OCI-LY7 (cell line): ENCODE measurements around the gene MRPL55. TPM values are rescaled to one million over a fixed set of nuclear protein-coding genes. Genes with fewer than 3 reads are reported as not detected.

Experiments
- BruUV-seq: library from RNA; stranded (reverse); fragments of 400-500 nt; replicated peaks from 2 replicates; lab custom pipeline; 2021; lab: Mats Ljungman, UMichigan
- CTCF ChIA-PET: fragments of 300-600 bp; sonication (Branson Sonifier 250); formaldehyde crosslinking; loops from one replicate; lab custom pipeline; 2022; ENCODE audit warnings: antibody characterized with exemption; ENCODE audit not compliant: unreplicated experiment; lab: Charles Lee
- POLR2A ChIA-PET: fragments of 300-600 bp; sonication (Branson Sonifier 250); formaldehyde crosslinking; loops from one replicate; lab custom pipeline; 2022; ENCODE audit warnings: antibody characterized with exemption; lab: Charles Lee
- DNase-seq: peaks from one replicate; pipeline ENCODE4 v3.0.0-alpha.2; 2015; ENCODE audit warnings: low spot score
- H2AFZ ChIP-seq: fragments of 200-600 bp; sonication (generic), shearing (Covaris generic); 2 replicates; pipeline ENCODE4 v1.6.1; 2014; ENCODE audit warnings: mild to moderate bottlenecking, antibody characterized with exemption, low read length, moderate library complexity
- H3K27ac ChIP-seq: fragments of 200-600 bp; sonication (generic); 2 replicates; pipeline ENCODE4 v1.5.1; 2014; ENCODE audit warnings: mixed run types, low read depth, mild to moderate bottlenecking, moderate library complexity, low read length, inconsistent platforms; ENCODE audit not compliant: poor library complexity, severe bottlenecking
- H3K36me3 ChIP-seq: fragments of 200-600 bp; sonication (generic); 2 replicates; pipeline ENCODE4 v1.6.1; 2014; ENCODE audit warnings: mild to moderate bottlenecking, antibody characterized with exemption, low read length, moderate library complexity, mixed read lengths; ENCODE audit not compliant: insufficient read depth
- H3K4me1 ChIP-seq: fragments of 200-600 bp; sonication (generic); 2 replicates; pipeline ENCODE4 v1.5.1; 2014; ENCODE audit warnings: mild to moderate bottlenecking, low read length; ENCODE audit not compliant: insufficient read depth, poor library complexity, severe bottlenecking
- H3K4me2 ChIP-seq: fragments of 200-600 bp; sonication (generic); 2 replicates; pipeline ENCODE4 v1.6.1; 2014; ENCODE audit warnings: mild to moderate bottlenecking, low read length
- H3K4me3 ChIP-seq: fragments of 200-600 bp; sonication (generic); 2 replicates; pipeline ENCODE4 v1.5.1; 2014; ENCODE audit warnings: mild to moderate bottlenecking, low read depth, low read length; ENCODE audit not compliant: poor library complexity, severe bottlenecking
- H3K79me2 ChIP-seq: fragments of 200-600 bp; sonication (generic); 2 replicates; pipeline ENCODE4 v1.6.1; 2016; ENCODE audit warnings: low read depth, mild to moderate bottlenecking, low read length, moderate library complexity, mixed read lengths; ENCODE audit not compliant: insufficient read depth
- H3K9me2 ChIP-seq: fragments of 200-600 bp; sonication (generic); 2 replicates; pipeline ENCODE4 v1.6.1; 2016; ENCODE audit warnings: mild to moderate bottlenecking, low read length, mixed read lengths; ENCODE audit not compliant: insufficient read depth
- H3K9me3 ChIP-seq: fragments of 200-600 bp; sonication (generic); 2 replicates; pipeline ENCODE4 v1.6.1; 2014; ENCODE audit warnings: mild to moderate bottlenecking, mixed run types, low read length, mixed read lengths
- H4K20me1 ChIP-seq: fragments of 200-600 bp; sonication (generic); 2 replicates; pipeline ENCODE4 v1.6.1; 2014; ENCODE audit warnings: mild to moderate bottlenecking, antibody characterized with exemption, low read length, moderate library complexity, mixed read lengths; ENCODE audit not compliant: insufficient read depth
- CTCF ChIP-seq: fragments of 200-600 bp; sonication (generic); conservative IDR thresholded peaks from 2 replicates; pipeline ENCODE4 v1.5.1; 2014; ENCODE audit warnings: mild to moderate bottlenecking, antibody characterized with exemption, low read length, moderate library complexity, mixed read lengths
- EZH2phosphoT487 ChIP-seq: fragments of 200-600 bp; sonication (generic); IDR thresholded peaks from 2 replicates; pipeline ENCODE4 v1.6.1; 2018; ENCODE audit warnings: low read depth, borderline replicate concordance, mild to moderate bottlenecking, mixed run types, antibody characterized with exemption, low read length, moderate library complexity, mixed read lengths
- intact Hi-C: fragments of 100-400 bp; cut with micrococcal nuclease; formaldehyde crosslinking; loops from one replicate; pipeline ENCODE4 v1.10.0; 2022; ENCODE audit not compliant: unreplicated experiment
- microRNA-seq: library from miRNA; unstranded; fragments of <30 nt; microRNA quantifications from one replicate; pipeline ENCODE4 v1.2.0, GENCODE V29; 2022; ENCODE audit warnings: borderline replicate concordance
- small RNA-seq: library from RNA; depleted of rRNA; stranded (forward); fragments of <200 nt; gene quantifications from one replicate; pipeline ENCODE3, GENCODE V24; 2014
- total RNA-seq, 2 experiments: library from RNA; depleted of rRNA in 1 of 2; stranded (reverse); fragments of >200 nt in 1 of 2; shearing (Covaris generic) in 1 of 2; gene quantifications; 2 replicates each; pipeline ENCODE4 v1.2.3, GENCODE V29; 2014 to 2022

The MRPL55 gene
- total RNA-seq, 2 experiments from 2014 or later: 50.0 to 92.8 TPM

- H4K20me1 ChIP-seq: no peaks in the 10 kb centered on the region
- no peaks in the 10 kb centered on the region for H3K9me2 ChIP-seq
- no peaks in the 10 kb centered on the region for H3K9me3 ChIP-seq
- no peak overlapping the region for H3K27ac ChIP-seq
- no peak for DNase-seq
- POLR2A ChIA-PET: no interaction called here
- no peaks in the 10 kb centered on the region for H3K79me2 ChIP-seq
- CTCF ChIA-PET: no interaction called here
- no peak overlapping the region for H2AFZ ChIP-seq
- no TSS peak for BruUV-seq
- no peak overlapping the region for H3K4me3 ChIP-seq
- no peak overlapping the region for H3K4me2 ChIP-seq
- peaks cover 5% of the 10 kb centered on the region for H3K4me1 ChIP-seq
- intact Hi-C loops: no loop called here
- H3K36me3 ChIP-seq: no peaks in the 10 kb centered on the region
- TF ChIP-seq EZH2phosphoT487 (no peak), CTCF (no peak)
Measured at GRCh38 chr1:228058949-228059633, 50.0 kb downstream of the MRPL55 start.

- Histone ChIP-seq H3K4me2 (no peak overlapping the region), H2AFZ (no peak overlapping the region), H3K27ac (no peak overlapping the region), H3K4me3 (no peak overlapping the region), H4K20me1 (no peaks in the 10 kb centered on the region), H3K9me3 (no peaks in the 10 kb centered on the region), H3K4me1 (peaks cover 5% of the 10 kb centered on the region), H3K36me3 (no peaks in the 10 kb centered on the region), H3K9me2 (no peaks in the 10 kb centered on the region), H3K79me2 (no peaks in the 10 kb centered on the region)
- TF ChIP-seq EZH2phosphoT487 (no peak), CTCF (no peak)
- ChIA-PET POLR2A (interaction anchor here (0.5 kb wide), 1 partner anchor 277 kb away, joined by 3 read pairs; no protein-coding TSS in a partner anchor), CTCF (no interaction called here)
- BruUV-seq: no TSS peak
- intact Hi-C loops: no loop called here
- no peak for DNase-seq
Measured at GRCh38 chr1:228058172-228058948, 50.7 kb downstream of the MRPL55 start.

Small RNA genes within 50 kb of the gene (microRNA-seq; reads per million reads assigned to microRNA genes)
- 3.0 reads per million for gene MIR3620

Small RNA genes within 50 kb of the gene (small RNA-seq; reads per million reads assigned to genes)
- not detected for gene AL359510.1

Other genes starting within 250 kb of the MRPL55 start
- gene WNT9A, start 161.4 kb downstream of the MRPL55 start, total RNA-seq (2014; rRNA removed; shearing (Covaris generic)): not detected in 2 replicates
- gene WNT9A, start 161.4 kb downstream of the MRPL55 start, total RNA-seq (2022): not detected in 2 replicates
- gene WNT3A, start 102.3 kb downstream of the MRPL55 start, total RNA-seq (2014; rRNA removed; shearing (Covaris generic)): not detected in 2 replicates
- not detected in 2 replicates for gene WNT3A, start 102.3 kb downstream of the MRPL55 start, total RNA-seq (2022)
- gene ARF1, start 26.6 kb downstream of the MRPL55 start, total RNA-seq (2014; rRNA removed; shearing (Covaris generic)): 125 and 163 TPM in 2 replicates
- 311 and 322 TPM in 2 replicates for gene ARF1, start 26.6 kb downstream of the MRPL55 start, total RNA-seq (2022)
- gene C1orf35, start 6.0 kb downstream of the MRPL55 start, total RNA-seq (2014; rRNA removed; shearing (Covaris generic)): 33.3 and 33.4 TPM in 2 replicates
- 30.7 and 32.2 TPM in 2 replicates for gene C1orf35, start 6.0 kb downstream of the MRPL55 start, total RNA-seq (2022)
- gene GUK1, start 31.0 kb upstream of the MRPL55 start, total RNA-seq (2014; rRNA removed; shearing (Covaris generic)): 197 and 201 TPM in 2 replicates
- 131 and 154 TPM in 2 replicates for gene GUK1, start 31.0 kb upstream of the MRPL55 start, total RNA-seq (2022)
- gene GJC2, start 40.6 kb upstream of the MRPL55 start, total RNA-seq (2014; rRNA removed; shearing (Covaris generic)): 0.22 and 0.31 TPM in 2 replicates
- 0.53 and 0.80 TPM in 2 replicates for gene GJC2, start 40.6 kb upstream of the MRPL55 start, total RNA-seq (2022)
- gene IBA57, start 56.5 kb upstream of the MRPL55 start, total RNA-seq (2014; rRNA removed; shearing (Covaris generic)): 3.2 and 9.9 TPM in 2 replicates
- gene IBA57, start 56.5 kb upstream of the MRPL55 start, total RNA-seq (2022): 9.1 and 10.8 TPM in 2 replicates
- 29.5 and 51.1 TPM in 2 replicates for gene OBSCN, start 98.7 kb upstream of the MRPL55 start, total RNA-seq (2014; rRNA removed; shearing (Covaris generic))
- gene OBSCN, start 98.7 kb upstream of the MRPL55 start, total RNA-seq (2022): 43.7 and 45.2 TPM in 2 replicates